Duodenal mucosa (tissue), 2 donors: ENCODE data around the gene OR4P4.

Source experiments
- H3K27ac ChIP-seq: one replicate; pipeline ENCODE4 v1.7.0; 2013; ENCODE audit warnings: low read depth, low read length
- H3K27me3 ChIP-seq, 2 donors: one replicate each; pipeline ENCODE4 v1.7.0; 2013; ENCODE audit warnings: low read length in 2 of 2, control low read depth in 1 of 2; ENCODE audit not compliant: insufficient read depth in 2 of 2, control insufficient read depth in 1 of 2
- H3K36me3 ChIP-seq, 2 donors: one replicate each; pipeline ENCODE4 v1.7.0; 2013; ENCODE audit warnings: low read length in 2 of 2, control low read depth in 1 of 2; ENCODE audit not compliant: insufficient read depth in 2 of 2, control insufficient read depth in 1 of 2
- H3K4me1 ChIP-seq, 2 donors: one replicate each; pipeline ENCODE4 v1.7.0; 2013; ENCODE audit warnings: low read length in 2 of 2, control low read depth in 1 of 2; ENCODE audit not compliant: insufficient read depth in 2 of 2, control insufficient read depth in 1 of 2
- H3K4me3 ChIP-seq, 2 donors: one replicate each; pipeline ENCODE4 v1.7.0; 2013; ENCODE audit warnings: low read length in 2 of 2, low read depth in 1 of 2
- H3K9ac ChIP-seq, 2 donors: one replicate each; pipeline ENCODE4 v1.7.0; 2013; ENCODE audit warnings: low read length in 2 of 2, low read depth in 1 of 2
- H3K9me3 ChIP-seq, 2 donors: one replicate each; pipeline ENCODE4 v1.7.0; 2013; ENCODE audit warnings: low read length in 2 of 2, control low read depth in 1 of 2; ENCODE audit not compliant: control insufficient read depth in 1 of 2

OR4P4 gene

DNA sequence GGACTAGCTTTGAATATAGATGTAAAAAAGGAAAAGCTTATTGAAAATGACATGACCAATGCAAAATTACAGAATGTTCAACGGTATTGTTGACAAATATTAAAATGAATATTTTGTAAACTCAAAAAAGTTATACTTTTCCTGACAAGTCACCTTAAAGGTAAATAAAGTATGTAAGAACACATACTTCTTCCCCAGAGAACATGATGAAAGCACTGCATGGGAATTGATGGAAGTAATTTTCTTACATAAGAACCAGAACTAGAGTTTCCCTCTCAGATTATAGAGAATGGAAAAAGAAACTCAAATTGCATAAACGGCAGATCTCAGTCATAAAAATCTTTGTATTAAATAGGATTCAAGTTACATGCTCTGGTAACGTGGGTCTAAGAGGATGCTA is at the start of gene OR4P4:
Gene OR4P4 (plus strand): TSS at position 301 of the 400 bp plus-strand sequence.
- Histone ChIP-seq H3K9me3 (peaks cover 0 to 9% of the 10 kb centered on the region in 2 donors), H3K27me3 (no peaks in the 10 kb centered on the region), H3K4me3 (no peak within 1 kb of the TSS), H3K27ac (no peak within 1 kb of the TSS), H3K4me1 (no peaks in the 10 kb centered on the region), H3K9ac (no peak within 1 kb of the TSS), H3K36me3 (no peaks in the 10 kb centered on the region)

- no peak within 1 kb of the TSS for H3K4me3 ChIP-seq
- H3K4me1 ChIP-seq: no peaks in the 10 kb centered on the region
- H3K36me3 ChIP-seq: no peaks in the 10 kb centered on the region
- H3K27ac ChIP-seq: no peak within 1 kb of the TSS
- H3K9me3 ChIP-seq: peaks cover 0 to 22% of the 10 kb centered on the region in 2 donors
- no peaks in the 10 kb centered on the region for H3K27me3 ChIP-seq
- H3K9ac ChIP-seq: no peak within 1 kb of the TSS
Measured at GRCh38 chr11:55607545-55607944, 27.4 kb upstream of the OR4P4 start, which contains the start of gene OR4C11. OR4C11 (minus strand) TSS chr11:55607645; CDS start chr11:55604373, 3,272 bp downstream.

GRCh38 chr11:55624531-55624930 is 10.4 kb upstream of the OR4P4 start:
- no peak overlapping the region for H3K9ac ChIP-seq
- no peak overlapping the region for H3K27ac ChIP-seq
- peaks cover 13 to 41% of the 10 kb centered on the region in 2 donors for H3K9me3 ChIP-seq
- H3K36me3 ChIP-seq: no peaks in the 10 kb centered on the region
- H3K4me1 ChIP-seq: no peaks in the 10 kb centered on the region
- no peak overlapping the region for H3K4me3 ChIP-seq
- no peaks in the 10 kb centered on the region for H3K27me3 ChIP-seq

DNA sequence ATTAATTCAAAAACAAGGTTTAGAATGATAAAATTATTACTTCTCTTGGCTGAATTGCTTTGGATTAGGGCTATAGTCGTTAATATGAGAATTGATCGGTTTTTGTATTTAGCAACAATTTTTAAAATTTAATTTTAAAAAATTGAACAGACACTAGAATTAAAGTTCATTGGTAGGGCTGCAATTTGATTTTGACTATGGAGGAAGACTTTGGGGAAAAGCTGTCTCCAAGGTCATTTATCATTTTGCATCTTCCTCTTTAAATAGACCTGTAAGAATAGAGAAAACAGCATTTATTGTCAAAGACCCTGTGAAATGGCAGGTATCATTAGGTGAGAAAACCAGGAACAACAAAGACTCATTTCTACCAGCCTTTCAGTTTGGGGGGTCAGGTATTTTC is 13.1 kb downstream of the OR4P4 start, which contains the start of gene OR4S2:
Gene OR4S2 (plus strand): TSS at position 301 of the 400 bp plus-strand sequence. CDS start 2,577 bp downstream, outside the sequence.
- no peak within 1 kb of the TSS for H3K4me3 ChIP-seq
- no peaks in the 10 kb centered on the region for H3K36me3 ChIP-seq
- H3K27ac ChIP-seq: no peak within 1 kb of the TSS
- H3K9ac ChIP-seq: no peak within 1 kb of the TSS
- no peaks in the 10 kb centered on the region for H3K4me1 ChIP-seq
- no peaks in the 10 kb centered on the region for H3K27me3 ChIP-seq
- H3K9me3 ChIP-seq: peaks cover 11 to 19% of the 10 kb centered on the region in 2 donors

GRCh38 chr11:55652560-55652959 is 17.6 kb downstream of the OR4P4 start:
- no peak overlapping the region for H3K27ac ChIP-seq
- H3K4me1 ChIP-seq: no peaks in the 10 kb centered on the region
- no peak overlapping the region for H3K4me3 ChIP-seq
- H3K9me3 ChIP-seq: peaks cover 9 to 10% of the 10 kb centered on the region in 2 donors
- H3K9ac ChIP-seq: no peak overlapping the region
- no peaks in the 10 kb centered on the region for H3K36me3 ChIP-seq
- no peaks in the 10 kb centered on the region for H3K27me3 ChIP-seq

GRCh38 chr11:55655096-55655495 is 20.2 kb downstream of the OR4P4 start:
- Histone ChIP-seq H3K4me3 (no peak overlapping the region), H3K4me1 (no peaks in the 10 kb centered on the region), H3K9me3 (peaks cover 9 to 11% of the 10 kb centered on the region in 2 donors)

DNA sequence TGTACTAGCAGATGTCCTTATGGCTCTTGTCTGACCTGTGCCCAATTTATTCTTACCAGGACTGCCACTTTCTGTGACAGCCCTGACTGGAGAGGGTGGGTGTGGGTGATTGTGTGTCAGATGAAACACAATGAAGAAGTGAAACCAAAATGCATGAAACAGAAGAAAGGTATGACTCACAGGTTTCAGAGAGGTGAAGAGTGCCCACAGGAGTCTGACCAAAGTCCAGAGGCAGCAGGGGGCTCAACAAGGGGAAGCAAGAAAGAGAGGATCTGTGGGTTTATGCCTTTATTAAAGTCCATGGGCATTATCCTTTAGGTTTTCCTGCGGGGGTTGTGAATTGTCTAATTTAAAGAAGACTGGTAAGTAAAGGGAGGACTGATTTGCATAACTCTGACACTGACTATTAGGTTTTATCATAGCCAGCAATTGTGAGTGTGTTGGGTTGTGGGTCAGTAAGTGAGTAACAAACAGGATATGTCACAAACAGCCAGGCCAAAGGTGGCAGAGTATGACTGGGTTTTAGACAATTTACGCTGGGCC is 23.2 kb downstream of the OR4P4 start:
- H3K9ac ChIP-seq: no peak overlapping the region
- H3K27me3 ChIP-seq: no peaks in the 10 kb centered on the region
- no peak overlapping the region for H3K27ac ChIP-seq
- no peak overlapping the region for H3K4me3 ChIP-seq
- H3K36me3 ChIP-seq: no peaks in the 10 kb centered on the region
- H3K4me1 ChIP-seq: no peaks in the 10 kb centered on the region
- peaks cover 10 to 12% of the 10 kb centered on the region in 2 donors for H3K9me3 ChIP-seq

More at GRCh38 chr11:55655096-55655495, 20.2 kb downstream of the OR4P4 start:
- H3K27me3 ChIP-seq: no peaks in the 10 kb centered on the region
- no peak overlapping the region for H3K9ac ChIP-seq
- H3K36me3 ChIP-seq: no peaks in the 10 kb centered on the region
- H3K27ac ChIP-seq: no peak overlapping the region

DNA sequence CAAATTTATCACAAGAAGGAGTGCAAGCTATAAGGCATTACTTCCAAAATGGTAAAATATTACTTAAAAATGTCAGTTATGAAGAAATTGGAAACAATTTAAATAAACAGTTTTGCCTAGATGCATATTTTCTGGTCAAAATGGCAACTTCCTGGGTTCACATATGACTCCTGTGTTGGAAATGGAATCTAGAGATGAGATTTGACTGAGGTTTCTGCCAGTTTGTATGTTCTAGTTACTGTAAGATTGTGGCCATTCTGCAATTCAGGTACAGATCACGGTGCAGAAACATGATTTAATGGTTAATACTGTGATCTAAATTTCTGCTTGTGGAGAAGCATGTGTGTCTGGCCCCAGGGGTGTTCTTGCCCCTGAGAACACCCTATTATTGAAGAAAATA is 23.7 kb downstream of the OR4P4 start:
- Histone ChIP-seq H3K4me1 (no peaks in the 10 kb centered on the region), H3K9ac (no peak overlapping the region), H3K4me3 (no peak overlapping the region), H3K27me3 (no peaks in the 10 kb centered on the region), H3K36me3 (no peaks in the 10 kb centered on the region), H3K27ac (no peak overlapping the region), H3K9me3 (peaks cover 13 to 16% of the 10 kb centered on the region in 2 donors)

- Histone ChIP-seq H3K4me1 (no peaks in the 10 kb centered on the region), H3K27ac (no peak within 1 kb of the TSS), H3K4me3 (no peak within 1 kb of the TSS), H3K9ac (no peak within 1 kb of the TSS), H3K36me3 (no peaks in the 10 kb centered on the region), H3K9me3 (peaks cover 16% of the 10 kb centered on the region in 2 donors), H3K27me3 (no peaks in the 10 kb centered on the region)
Measured at GRCh38 chr11:55661901-55662300, 27.0 kb downstream of the OR4P4 start, which contains the start of gene OR4C6. OR4C6 (plus strand) TSS chr11:55662201; CDS start chr11:55665167, 2,966 bp downstream.

DNA sequence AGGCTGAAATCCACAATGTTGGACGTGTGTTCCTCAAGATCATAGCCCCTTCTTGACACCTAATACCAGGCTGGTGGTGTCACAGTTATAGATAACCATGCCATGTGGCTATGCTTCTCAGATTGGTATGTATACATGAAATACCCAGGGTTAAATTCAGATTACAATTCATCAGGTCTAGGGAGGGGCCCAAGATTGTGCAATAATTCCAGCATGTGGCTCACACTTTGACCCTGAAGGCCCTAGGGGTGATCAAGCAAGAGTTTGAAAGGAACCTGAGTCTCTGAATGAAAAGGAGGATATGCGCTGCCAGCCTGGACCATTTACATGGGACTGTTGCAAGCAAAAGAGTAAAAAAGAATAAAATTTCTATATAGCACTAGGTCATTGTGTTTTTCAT is 34.5 kb downstream of the OR4P4 start:
- Histone ChIP-seq H3K36me3 (no peaks in the 10 kb centered on the region), H3K4me3 (no peak overlapping the region), H3K9ac (no peak overlapping the region), H3K9me3 (peaks cover 7 to 8% of the 10 kb centered on the region in 2 donors), H3K27me3 (no peaks in the 10 kb centered on the region), H3K4me1 (no peaks in the 10 kb centered on the region), H3K27ac (no peak overlapping the region)
